ENCODE data around the gene PAQR7.

DNA sequence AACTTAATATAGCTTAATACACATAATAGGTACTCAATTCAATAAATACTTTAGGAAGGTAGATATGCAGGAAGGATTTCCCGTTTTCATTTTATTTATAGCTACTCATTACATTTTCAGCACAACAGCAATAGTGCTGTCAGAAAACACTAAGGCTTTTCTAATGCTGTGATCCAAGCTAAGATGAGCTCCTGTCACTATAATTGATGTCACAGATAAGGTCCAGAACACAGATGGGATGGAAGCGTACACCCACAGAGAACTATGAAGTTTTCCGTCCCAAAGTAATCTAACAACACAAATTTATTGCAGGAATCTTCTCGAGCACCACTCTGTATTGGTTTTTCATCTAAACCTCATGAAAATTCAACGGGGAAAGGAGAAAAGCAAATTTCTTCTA, 29.8 kb downstream of the PAQR7 start:
- TF ChIP-seq CTCF (IDR thresholded peaks at IDR 0.05) (no peak), POLR2A (IDR thresholded peaks at IDR 0.05) (no peak)
